ENCODE results near the gene ZP1.
A peak's percentile ranks its signal among the peaks of the same experiment; 100 is the strongest.

ZP1 gene

DNA sequence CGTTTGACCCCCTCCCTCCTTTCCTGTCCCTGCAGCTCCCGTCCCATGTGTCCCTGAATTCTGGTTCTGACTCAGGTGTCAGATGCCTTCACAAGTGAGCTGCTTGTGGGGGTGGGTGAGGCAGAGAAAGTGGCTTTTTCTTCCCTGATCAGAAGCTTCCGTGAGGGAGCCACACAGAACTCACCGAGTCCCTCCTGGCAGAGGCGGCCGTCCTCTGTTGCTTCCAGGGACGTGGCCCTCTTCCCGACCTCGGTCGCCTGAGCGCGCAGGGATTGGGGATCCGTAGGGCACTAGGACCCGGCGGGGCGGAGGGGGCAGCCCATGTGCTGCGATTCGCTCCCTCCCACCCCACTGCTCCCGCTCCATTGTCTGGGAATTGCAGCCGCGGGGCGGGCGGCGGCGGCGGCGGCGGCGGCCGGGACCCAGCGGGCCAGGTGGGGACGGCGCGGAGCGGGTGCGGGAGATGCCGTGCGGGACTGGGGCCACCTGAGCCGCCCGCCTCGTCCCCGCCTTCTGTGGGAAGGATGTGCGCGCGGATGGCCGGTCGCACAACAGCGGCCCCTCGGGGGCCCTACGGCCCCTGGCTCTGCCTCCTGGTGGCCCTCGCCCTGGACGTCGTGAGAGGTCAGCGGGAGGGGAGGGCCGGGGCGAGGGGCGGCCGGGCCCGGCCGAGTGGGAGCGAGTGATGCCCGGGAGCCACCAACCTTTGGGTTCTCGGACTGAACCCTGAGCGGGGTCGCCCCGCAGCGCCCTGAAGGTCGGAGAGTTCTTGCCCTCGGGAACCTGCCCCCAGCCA is 57.0 kb downstream of the ZP1 start, which contains the start of gene TMEM132A:
Gene TMEM132A (plus strand): TSS at position 351 of the 796 bp plus-strand sequence. CDS start 174 bp downstream, at position 525.
- Mint-ChIP-seq H3K36me3 (ENCODE audit: low read depth) (peaks cover 51% of the 10 kb centered on the region), H3K9me3 (no peaks in the 10 kb centered on the region), H3K4me1 (peaks cover 51% of the 10 kb centered on the region), H3K27ac (peak within 1 kb of the TSS in 2 of 3 experiments; percentile 34 to 46), H3K4me3 (peak within 1 kb of the TSS; percentile 93 to 94 (median 93)), H3K27me3 (ENCODE audit: low read depth) (peaks cover 8% of the 10 kb centered on the region)
- TF ChIP-seq, protein P1, sequence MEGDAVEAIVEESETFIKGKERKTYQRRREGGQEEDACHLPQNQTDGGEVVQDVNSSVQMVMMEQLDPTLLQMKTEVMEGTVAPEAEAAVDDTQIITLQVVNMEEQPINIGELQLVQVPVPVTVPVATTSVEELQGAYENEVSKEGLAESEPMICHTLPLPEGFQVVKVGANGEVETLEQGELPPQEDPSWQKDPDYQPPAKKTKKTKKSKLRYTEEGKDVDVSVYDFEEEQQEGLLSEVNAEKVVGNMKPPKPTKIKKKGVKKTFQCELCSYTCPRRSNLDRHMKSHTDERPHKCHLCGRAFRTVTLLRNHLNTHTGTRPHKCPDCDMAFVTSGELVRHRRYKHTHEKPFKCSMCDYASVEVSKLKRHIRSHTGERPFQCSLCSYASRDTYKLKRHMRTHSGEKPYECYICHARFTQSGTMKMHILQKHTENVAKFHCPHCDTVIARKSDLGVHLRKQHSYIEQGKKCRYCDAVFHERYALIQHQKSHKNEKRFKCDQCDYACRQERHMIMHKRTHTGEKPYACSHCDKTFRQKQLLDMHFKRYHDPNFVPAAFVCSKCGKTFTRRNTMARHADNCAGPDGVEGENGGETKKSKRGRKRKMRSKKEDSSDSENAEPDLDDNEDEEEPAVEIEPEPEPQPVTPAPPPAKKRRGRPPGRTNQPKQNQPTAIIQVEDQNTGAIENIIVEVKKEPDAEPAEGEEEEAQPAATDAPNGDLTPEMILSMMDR (IDR thresholded peaks at IDR 0.05; ENCODE audit: unreplicated experiment in 3 of 3), result no peak

Measured in nephron (organoid).